ENCODE results near the gene GPATCH11.

Gene GPATCH11

GRCh38 chr2:37110306-37111212 is 26.2 kb downstream of the GPATCH11 start:
- no peak for ATAC-seq
- TF ChIP-seq ISL1 (CRISPR knock-in tag; IDR thresholded peaks at IDR 0.05) (no peak), ZFP30 (CRISPR knock-in tag; IDR thresholded peaks at IDR 0.05) (no peak)

GRCh38 chr2:37111958-37112357 is 27.6 kb downstream of the GPATCH11 start:
- ATAC-seq: no peak
- TF ChIP-seq POU6F1 (CRISPR knock-in tag; IDR thresholded peaks at IDR 0.05; ENCODE audit: borderline replicate concordance, low read depth) (no peak), RARB (CRISPR knock-in tag; IDR thresholded peaks at IDR 0.05) (no peak), PATZ1 (CRISPR knock-in tag; IDR thresholded peaks at IDR 0.05; ENCODE audit: borderline replicate concordance) (no peak), ZNF8 (CRISPR knock-in tag; IDR thresholded peaks at IDR 0.05) (no peak), TSHZ2 (CRISPR knock-in tag; IDR thresholded peaks at IDR 0.05) (no peak), ZNF565 (CRISPR knock-in tag; conservative IDR thresholded peaks at IDR 0.05; ENCODE audit: low read depth) (no peak), SNAI2 (CRISPR knock-in tag; IDR thresholded peaks at IDR 0.05) (no peak)

- no peak for TF ChIP-seq TCF4 (CRISPR knock-in tag; IDR thresholded peaks at IDR 0.05; ENCODE audit: borderline replicate concordance)
- TF ChIP-seq ESRRG (CRISPR knock-in tag; IDR thresholded peaks at IDR 0.05): no peak
- TF ChIP-seq ZC3H10 (CRISPR knock-in tag; IDR thresholded peaks at IDR 0.05): no peak
- TF ChIP-seq GLIS3 (CRISPR knock-in tag; IDR thresholded peaks at IDR 0.05): no peak
- no peak for TF ChIP-seq CSRNP3 (CRISPR knock-in tag; IDR thresholded peaks at IDR 0.05)
- no peak for TF ChIP-seq RARB (CRISPR knock-in tag; IDR thresholded peaks at IDR 0.05)
- TF ChIP-seq ZNF565 (CRISPR knock-in tag; conservative IDR thresholded peaks at IDR 0.05; ENCODE audit: low read depth): no peak
- no peak for TF ChIP-seq ZNF8 (CRISPR knock-in tag; IDR thresholded peaks at IDR 0.05)
- no peak for TF ChIP-seq BACH2 (CRISPR knock-in tag; IDR thresholded peaks at IDR 0.05; ENCODE audit: borderline replicate concordance)
- TF ChIP-seq TSHZ2 (CRISPR knock-in tag; IDR thresholded peaks at IDR 0.05): no peak
- TF ChIP-seq ISL1 (CRISPR knock-in tag; IDR thresholded peaks at IDR 0.05): no peak
- TF ChIP-seq CSDC2 (CRISPR knock-in tag; IDR thresholded peaks at IDR 0.05): no peak
- no peak for ATAC-seq
Observed at GRCh38 chr2:37117566-37117965, 33.2 kb downstream of the GPATCH11 start.

All from SK-N-SH treated with all-trans-retinoic acid at 6 μM for 48 hours (cell line).